ENCODE measurements around the gene MED7. TPM values are rescaled to one million over a fixed set of nuclear protein-coding genes. Genes with fewer than 3 reads are reported as not detected.

Gene MED7
- total and polyA plus RNA-seq, 2 of the 13 experiments (the other 11 are each of a cell fraction or from before 2014, with no cell fraction given): 9.2 to 9.4 TPM

- no peak; the same call in 1 of the 2 replicates for TF ChIP-seq ZNF580 (CRISPR knock-in tag; IDR thresholded peaks at IDR 0.05; ENCODE audit: borderline replicate concordance, low read depth)
- TF ChIP-seq ZNF766 (CRISPR knock-in tag; IDR thresholded peaks at IDR 0.05; ENCODE audit: borderline replicate concordance): no peak
- TF ChIP-seq CEBPG (CRISPR knock-in tag; IDR thresholded peaks at IDR 0.05): no peak; the same call in 1 of the 2 replicates
- TF ChIP-seq, protein P1, sequence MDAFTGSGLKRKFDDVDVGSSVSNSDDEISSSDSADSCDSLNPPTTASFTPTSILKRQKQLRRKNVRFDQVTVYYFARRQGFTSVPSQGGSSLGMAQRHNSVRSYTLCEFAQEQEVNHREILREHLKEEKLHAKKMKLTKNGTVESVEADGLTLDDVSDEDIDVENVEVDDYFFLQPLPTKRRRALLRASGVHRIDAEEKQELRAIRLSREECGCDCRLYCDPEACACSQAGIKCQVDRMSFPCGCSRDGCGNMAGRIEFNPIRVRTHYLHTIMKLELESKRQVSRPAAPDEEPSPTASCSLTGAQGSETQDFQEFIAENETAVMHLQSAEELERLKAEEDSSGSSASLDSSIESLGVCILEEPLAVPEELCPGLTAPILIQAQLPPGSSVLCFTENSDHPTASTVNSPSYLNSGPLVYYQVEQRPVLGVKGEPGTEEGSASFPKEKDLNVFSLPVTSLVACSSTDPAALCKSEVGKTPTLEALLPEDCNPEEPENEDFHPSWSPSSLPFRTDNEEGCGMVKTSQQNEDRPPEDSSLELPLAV (CRISPR knock-in tag; conservative IDR thresholded peaks at IDR 0.05; ENCODE audit: low read depth): no peak
- no peak for TF ChIP-seq ZNF253 (CRISPR knock-in tag; IDR thresholded peaks at IDR 0.05; ENCODE audit: borderline replicate concordance)
- no peak; the same call in 1 of the 2 replicates for TF ChIP-seq RXRB (CRISPR knock-in tag; IDR thresholded peaks at IDR 0.05; ENCODE audit: borderline replicate concordance)
- TF ChIP-seq JUNB (CRISPR knock-in tag; IDR thresholded peaks at IDR 0.05; ENCODE audit: borderline replicate concordance): no peak
- no peak for TF ChIP-seq ZFYVE20 (CRISPR knock-in tag; IDR thresholded peaks at IDR 0.05; ENCODE audit: borderline replicate concordance, low read depth)
- TF ChIP-seq, protein P2, sequence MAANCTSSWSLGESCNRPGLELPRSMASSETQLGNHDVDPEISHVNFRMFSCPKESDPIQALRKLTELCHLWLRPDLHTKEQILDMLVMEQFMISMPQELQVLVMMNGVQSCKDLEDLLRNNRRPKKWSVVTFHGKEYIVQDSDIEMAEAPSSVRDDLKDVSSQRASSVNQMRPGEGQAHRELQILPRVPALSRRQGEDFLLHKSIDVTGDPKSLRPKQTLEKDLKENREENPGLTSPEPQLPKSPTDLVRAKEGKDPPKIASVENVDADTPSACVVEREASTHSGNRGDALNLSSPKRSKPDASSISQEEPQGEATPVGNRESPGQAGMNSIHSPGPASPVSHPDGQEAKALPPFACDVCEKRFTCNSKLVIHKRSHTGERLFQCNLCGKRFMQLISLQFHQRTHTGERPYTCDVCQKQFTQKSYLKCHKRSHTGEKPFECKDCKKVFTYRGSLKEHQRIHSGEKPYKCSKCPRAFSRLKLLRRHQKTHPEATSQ (CRISPR knock-in tag; IDR thresholded peaks at IDR 0.05; ENCODE audit: borderline replicate concordance): no peak
- TF ChIP-seq ATRX (CRISPR knock-in tag; IDR thresholded peaks at IDR 0.05; ENCODE audit: borderline replicate concordance): no peak
- TF ChIP-seq ATF1 (CRISPR knock-in tag; IDR thresholded peaks at IDR 0.05): peak; percentile 76; the same call in 1 of the 2 replicates
- TF ChIP-seq ZNF343 (CRISPR knock-in tag; IDR thresholded peaks at IDR 0.05): no peak
- no peak for TF ChIP-seq MLX (CRISPR knock-in tag; IDR thresholded peaks at IDR 0.05)
- TF ChIP-seq POLR2G (IDR thresholded peaks at IDR 0.05; ENCODE audit: low read depth, low read length): peak; percentile 92
- no peak for TF ChIP-seq TCF7L2 (IDR thresholded peaks at IDR 0.05; ENCODE audit: low read depth, low read length)
- TF ChIP-seq ZNF83 (CRISPR knock-in tag; IDR thresholded peaks at IDR 0.05; ENCODE audit: borderline replicate concordance): peak; percentile 75; the same call in 1 of the 2 replicates
- no peak for TF ChIP-seq ZNF503 (CRISPR knock-in tag; IDR thresholded peaks at IDR 0.05)
- TF ChIP-seq NAIF1 (CRISPR knock-in tag; IDR thresholded peaks at IDR 0.05; ENCODE audit: borderline replicate concordance): no peak
- no peak for TF ChIP-seq ZBTB39 (CRISPR knock-in tag; IDR thresholded peaks at IDR 0.05)
- TF ChIP-seq KLF16 (CRISPR knock-in tag; IDR thresholded peaks at IDR 0.05): peak in 1 of 2 experiments; percentile 48; a peak in 1 of 4 replicates
- TF ChIP-seq ZNF598 (CRISPR knock-in tag; IDR thresholded peaks at IDR 0.05; ENCODE audit: borderline replicate concordance): no peak
Measured at GRCh38 chr5:157142317-157143126, at the start of gene MED7 (continued).
